ENCODE data around the gene SLAMF6.

SLAMF6 gene

DNA sequence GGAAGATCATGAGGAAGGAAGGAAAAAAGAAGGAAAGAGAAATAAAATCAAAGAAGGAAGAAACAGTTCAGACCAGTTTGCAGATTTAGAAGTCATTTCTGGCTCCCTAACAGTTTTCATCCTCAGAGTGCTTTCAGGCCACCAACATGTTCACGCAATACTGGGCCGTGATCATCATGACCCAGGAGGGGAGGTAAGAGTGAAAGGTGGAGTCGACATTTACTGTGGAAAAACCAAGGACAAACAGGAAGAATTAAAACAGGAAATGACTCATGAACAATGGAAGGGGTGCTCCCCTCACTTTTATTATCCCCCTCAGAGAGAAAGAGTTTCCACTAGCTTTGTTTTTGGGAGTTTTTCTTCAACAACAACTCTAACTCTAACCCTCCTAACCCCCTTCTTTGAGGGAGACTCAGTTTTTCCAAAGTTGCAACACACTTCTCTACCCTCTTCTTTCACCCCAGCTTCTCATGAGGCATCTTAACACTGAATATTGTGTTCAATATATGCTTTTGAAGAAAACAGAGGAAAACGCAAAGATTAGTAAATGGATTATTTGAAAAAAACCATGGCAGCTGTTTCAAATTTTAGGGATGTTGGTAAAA is 62.3 kb downstream of the SLAMF6 start:
- DNase-seq: no peak

DNA sequence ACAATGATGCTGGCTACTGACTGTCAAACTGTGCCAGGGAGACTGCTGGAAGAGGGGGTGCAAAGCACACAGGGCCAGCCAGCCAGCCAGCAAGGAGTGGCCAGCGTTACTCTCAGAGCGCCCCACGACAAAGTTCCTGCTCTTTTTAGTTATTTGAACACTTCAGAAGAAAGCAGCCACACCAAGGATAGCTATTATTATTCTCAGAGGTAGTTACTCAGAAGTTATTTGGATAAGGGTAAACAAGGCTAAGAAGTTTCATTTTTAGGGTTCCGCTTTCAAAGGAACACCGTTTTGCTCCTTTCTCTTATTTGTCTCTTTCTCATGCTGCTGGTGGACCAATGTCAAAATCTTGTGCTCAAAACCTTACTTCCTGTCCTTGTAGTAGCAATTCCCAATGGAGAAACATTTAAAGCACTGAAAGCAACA is 62.8 kb downstream of the SLAMF6 start:
- no peak for DNase-seq

DNA sequence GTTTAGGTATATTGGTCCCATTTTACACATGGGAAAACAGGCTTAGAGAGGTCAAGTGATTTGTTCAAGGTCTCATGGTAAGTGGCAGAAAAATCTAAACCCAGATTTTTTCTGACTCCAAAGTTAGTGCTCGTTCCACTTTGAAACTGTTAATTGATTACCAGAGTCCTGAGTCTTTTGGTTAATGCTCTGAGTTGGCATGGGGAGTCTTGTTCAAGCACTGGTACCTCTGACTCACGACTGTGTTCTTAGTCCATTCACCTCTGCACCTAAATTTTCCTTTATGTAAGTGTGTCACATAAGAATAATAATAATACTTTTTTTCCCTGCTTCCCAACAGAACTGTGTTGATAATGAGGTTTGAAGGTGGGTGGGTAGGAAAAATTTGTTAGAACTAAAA is 63.4 kb downstream of the SLAMF6 start:
- no peak for DNase-seq

DNA sequence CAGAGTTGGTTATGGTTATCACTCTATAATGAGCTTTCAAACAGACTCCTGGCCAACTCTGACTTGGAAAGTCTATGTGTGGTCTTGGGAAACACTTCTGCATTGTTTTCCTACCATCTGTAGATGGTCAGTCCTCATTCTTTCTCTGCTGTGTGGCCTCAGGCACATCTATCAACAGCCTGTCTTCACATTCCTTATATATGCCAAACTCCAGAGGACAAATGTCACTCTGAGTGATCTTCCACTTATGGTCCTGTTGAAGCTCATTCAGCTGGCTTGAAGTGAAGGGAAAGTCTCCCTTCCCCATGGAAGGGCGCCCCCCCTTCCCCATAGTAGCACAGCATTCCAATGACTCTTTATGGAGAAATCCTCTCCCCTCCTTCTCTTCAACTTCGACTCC is 64.0 kb downstream of the SLAMF6 start:
- DNase-seq: no peak

DNA sequence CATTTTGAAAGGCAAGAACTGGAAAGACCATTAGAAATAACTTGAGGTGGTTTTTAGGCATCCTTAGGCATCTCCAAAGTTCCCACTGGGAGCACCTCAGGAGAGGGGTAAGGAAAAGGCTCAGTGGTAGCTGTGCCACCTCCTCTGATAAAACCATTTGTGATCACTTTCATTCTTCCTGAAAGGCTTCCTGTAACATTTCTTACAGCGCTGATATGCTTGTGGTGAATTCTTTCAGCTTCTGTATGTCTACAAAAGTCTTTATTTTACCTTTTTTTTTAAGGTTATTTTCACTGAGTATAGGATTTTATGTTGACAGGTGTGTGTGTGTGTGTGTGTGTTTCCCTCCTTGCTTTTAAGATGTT is 67.9 kb downstream of the SLAMF6 start:
- no peak for DNase-seq

DNA sequence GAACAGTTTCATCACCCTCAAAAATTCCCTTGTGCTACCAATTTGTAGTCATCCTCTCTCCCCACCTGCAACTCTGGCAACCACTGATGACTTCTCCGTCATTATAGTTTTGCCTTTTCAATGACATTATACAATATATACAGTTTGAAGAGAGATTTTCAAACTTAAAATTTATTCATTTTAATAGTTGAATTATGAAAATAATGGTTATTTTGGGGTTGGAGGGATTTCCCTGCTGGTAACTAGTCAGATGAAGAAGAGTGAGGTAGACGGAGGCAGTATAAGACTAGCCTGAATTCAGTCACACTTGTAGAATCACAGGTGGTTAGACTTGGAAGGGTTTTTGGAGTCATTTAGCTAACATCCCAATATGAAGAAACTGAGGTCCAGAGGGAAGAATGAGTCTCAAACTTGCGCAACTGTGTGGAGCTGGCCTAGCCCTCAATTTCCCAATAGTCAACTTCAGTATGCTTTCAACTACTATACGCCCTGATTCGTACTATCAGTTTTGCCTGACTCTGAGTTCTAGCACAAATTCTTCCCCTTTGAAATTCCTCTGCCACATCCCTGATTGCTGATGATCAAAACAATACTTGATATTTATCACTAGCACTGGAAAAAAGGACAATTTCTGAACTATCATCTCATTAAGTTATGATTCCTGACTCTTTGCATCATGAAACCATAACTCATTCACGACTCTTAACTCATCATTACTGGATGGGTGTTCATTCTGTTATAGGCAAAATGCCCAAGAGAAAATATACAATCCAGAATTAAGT is 68.5 kb downstream of the SLAMF6 start:
- no peak for DNase-seq

DNA sequence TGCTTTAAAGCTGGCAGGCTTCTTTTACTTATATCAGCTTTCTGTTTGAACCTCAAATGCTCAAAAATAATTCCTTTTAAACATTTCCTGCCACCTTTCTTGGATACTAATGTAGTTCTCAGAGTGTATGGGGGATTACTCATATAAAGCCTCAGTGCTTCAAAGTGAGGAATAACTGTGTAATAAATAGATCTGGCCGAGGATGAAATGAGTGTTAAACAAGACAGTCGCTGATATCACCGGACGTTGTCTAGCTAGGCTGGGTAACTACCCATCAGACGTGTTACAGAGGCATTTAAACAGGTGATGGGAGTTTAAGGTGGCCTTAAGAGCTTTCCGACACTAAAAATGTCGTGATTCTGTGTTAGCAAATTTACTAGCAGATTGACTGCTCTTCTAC is 69.6 kb downstream of the SLAMF6 start:
- no peak for DNase-seq

DNA sequence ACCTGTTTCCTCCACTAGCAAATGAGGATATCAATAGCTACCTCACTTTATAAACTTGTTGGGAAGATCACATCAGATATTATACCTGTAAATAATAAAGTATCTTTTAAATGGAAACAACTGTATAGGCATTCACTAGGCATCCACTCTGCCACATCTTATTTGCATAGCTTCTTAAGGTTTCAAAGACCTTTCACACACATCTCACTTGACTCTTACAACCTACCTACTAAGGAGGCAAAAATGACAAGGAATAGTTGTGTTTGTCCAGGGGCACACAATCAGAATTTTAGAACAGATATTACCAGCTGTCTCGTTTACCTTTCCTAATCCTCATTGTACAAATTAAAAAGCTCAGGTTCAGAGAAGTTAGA is 71.2 kb downstream of the SLAMF6 start:
- DNase-seq: no peak

DNA sequence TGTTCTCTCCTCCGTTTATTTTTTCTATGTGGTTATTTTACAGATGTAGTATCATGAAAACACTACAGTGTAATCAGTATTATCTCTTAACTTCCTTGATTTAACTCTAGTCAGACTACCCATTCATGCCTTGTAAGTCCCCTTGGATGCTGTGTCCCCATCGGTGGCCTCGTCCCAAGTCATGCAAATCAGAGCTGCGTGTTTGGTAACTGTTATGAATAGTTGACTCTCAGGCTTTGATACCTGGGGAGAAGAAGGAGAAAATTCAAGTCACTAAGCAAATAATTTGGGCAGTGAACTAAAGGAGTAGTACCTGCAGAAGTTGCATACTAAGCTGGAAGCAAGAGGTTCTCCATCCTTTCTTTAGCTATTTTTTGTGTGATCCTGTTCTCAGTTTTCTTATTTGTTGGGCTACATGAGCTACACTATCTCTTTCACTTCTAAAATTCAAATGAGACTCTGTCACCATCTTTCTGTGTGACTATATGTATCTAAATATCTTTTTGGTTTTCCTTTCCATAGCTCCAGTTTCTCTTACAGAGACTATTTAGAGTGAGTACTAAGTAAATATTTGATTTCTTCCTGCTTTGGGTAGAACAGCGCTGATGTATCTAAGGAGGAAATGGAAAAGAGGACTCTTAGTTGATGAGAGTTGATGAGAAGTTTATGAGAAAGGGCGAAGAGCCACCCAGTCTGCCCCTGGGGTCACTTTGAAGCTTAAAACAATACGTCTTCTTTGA is 71.8 kb downstream of the SLAMF6 start:
- no peak for DNase-seq

DNA sequence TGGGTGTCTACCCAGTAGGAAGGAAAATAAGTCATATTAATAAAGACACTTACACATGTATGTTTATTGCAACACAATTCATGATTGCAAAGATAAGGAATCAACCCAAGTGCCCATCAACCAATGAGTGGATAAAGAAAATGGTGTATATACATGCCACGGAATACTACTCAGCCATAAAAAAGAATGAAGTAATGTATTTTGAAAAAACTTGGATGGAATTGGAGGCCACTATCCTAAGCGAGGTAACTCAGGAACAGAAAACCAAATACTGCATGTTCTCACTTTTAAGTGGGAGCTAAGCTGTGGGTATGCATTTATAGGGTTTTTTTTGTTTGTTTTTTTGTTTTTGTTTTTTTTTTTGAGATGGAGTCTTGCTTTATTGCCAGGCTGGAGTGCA is 73.6 kb downstream of the SLAMF6 start:
- no peak for DNase-seq

DNA sequence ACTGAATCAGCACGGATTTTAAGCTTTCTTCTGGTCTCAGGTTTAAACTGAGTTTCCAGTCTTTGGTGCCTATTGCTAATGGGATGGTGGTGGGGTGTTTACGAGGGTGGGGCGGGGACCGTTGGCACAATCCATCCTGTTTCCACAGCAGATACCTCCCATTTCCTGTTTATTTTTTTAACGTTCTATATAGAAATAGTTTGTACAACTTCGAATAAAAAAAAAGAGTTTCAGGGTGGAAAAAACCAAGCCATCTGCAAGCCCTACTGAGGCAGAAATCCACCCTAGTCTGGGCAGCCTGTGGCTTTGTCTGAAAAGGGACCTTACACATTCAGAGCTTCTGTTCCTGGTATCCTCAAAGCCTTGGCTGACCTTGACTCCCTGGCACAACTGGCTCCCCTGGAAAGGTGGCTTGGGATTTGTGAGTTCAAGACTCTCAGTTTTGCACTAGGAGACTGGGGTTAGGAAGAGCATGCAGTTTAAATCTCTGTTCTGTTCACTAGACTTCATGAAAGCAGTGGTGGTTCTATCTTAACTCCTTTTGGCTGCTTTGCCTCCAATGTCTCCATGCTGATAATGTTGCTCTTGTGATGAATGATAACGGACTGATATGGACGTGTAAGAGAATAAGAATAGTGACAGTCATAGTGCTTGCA is 76.0 kb downstream of the SLAMF6 start:
- no peak for DNase-seq

DNA sequence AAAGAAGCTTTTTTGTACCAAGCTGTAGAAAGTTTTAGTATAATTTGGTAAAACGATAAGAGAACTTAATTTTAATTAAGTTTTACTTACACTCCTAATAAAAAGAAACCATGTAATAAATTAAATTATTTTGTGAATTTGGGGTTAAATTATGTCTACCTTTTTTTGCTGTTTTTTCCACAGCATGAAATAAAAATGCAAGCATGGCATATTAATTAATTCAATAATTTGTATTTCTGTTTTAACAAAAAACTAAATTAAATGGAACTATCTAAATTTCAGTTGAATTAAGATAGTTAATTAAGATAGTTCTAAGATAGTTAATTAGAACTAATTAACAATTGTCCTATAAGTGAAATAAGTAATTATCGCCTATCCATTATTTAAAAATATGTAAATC is 83.3 kb downstream of the SLAMF6 start:
- no peak for DNase-seq

DNA sequence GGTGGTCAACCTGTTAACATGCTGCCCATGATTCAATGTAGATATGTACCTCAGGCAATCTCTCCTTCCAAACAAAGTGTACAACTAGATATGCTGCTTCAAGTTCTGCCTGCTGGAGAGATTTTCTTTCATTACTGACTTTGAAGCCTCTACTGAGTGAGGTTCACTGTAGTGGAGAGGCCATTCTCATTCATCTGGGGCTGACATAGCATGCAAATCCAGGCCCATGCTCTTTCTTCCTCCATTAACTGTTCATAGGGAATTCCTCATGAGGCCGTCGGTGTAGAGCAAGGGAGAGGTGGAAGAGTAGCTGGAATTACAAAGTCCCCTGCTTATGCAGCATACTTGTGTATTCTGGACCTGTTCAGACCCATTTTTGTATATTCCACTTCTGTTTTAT is 84.1 kb downstream of the SLAMF6 start:
- no peak for DNase-seq

DNA sequence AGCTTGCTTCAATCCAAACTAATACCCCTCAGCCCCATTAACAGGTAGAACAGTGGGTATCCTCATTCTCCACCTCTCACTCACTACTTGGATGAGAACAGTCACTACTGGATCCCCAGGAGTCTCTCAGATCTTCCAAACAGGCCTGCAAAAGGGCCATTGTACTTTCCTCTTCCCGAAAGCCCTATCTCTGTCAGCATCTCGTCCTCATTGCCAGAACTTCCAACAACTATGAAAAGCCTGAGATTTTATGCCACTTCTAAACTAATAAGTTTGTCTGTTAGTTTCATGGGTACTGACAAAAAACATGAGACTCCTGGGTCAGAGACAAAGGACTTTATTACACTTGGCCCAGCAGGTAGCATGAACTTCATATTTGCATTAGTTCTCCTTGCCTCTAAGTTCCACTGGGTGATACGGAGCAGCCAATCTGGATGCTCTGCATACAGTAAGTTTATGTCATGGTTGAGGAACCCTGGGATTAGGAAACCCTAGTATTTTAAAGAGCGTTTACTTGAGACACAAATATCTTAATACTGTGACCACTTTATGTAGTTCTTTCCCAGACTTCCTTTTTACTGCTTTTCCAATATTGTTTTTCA is 84.6 kb downstream of the SLAMF6 start:
- no peak for DNase-seq

DNA sequence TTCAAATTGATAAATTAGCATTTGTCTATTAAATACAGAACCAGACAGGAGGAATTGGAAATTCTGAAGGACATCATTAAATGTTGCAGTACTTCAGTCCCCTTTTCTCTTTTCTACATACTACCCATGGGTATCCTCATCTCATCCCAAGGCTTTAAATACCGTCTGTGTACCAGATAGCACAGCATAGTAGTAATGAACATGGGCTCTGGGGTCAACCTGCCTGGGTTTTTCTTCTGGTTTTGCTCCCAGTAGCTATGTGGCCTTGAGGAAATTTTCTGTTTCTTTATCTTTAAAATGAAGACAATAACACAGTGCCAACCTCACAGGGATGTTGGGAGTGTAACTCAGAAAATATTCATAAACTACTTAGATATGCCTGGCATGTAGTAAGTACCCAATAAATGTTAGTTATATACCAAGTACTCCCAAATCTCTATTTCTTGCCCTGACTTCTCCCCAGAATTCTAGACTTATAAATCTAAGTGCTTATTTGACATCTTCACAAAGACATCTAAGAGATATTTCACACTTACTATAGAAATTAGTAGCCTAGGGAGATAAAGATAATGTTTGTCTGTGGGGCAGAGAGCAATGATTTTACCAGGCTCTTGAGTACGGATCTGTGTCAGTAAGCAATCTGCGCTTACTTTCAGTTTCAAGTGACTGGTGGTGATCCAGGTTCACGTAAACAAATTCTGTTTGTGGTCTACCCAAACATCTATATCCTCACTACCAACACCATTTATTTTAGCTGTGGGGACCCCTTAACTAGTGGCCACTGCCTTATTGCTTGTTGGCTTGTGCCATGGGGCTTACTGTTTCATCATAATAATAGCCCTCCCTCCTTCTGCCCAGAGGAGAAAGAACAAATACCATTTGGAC is 85.4 kb downstream of the SLAMF6 start:
- no peak for DNase-seq

DNA sequence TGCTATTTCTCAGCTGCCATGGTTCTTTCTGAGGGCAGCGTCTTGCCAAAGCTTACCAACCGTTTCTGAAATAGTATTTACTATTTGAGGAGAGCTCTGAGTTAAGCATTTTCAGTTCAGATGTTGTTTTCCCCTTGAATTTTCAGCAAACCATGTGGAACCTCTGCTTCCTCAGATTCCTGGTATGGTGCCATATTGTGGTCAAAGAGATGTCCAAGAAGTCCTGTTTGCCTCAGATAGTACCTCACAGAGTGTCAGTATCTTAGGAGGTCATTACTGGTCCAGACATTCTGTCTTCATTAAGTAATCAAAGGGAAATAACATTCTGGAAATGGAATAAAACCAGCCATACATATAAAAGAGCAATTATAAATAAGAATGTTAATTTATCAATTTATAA is 86.1 kb downstream of the SLAMF6 start:
- no peak for DNase-seq

Data from NCI-H82 (cell line).